HG03457 (cell line): ENCODE data around the gene YOD1.

Source experiments
- ATAC-seq: cut with Tn5 transposase; IDR thresholded peaks from one replicate; pipeline ENCODE4 v1.9.1; 2021; ENCODE audit warnings: moderate number of reproducible peaks; ENCODE audit not compliant: unreplicated experiment

YOD1 gene

DNA sequence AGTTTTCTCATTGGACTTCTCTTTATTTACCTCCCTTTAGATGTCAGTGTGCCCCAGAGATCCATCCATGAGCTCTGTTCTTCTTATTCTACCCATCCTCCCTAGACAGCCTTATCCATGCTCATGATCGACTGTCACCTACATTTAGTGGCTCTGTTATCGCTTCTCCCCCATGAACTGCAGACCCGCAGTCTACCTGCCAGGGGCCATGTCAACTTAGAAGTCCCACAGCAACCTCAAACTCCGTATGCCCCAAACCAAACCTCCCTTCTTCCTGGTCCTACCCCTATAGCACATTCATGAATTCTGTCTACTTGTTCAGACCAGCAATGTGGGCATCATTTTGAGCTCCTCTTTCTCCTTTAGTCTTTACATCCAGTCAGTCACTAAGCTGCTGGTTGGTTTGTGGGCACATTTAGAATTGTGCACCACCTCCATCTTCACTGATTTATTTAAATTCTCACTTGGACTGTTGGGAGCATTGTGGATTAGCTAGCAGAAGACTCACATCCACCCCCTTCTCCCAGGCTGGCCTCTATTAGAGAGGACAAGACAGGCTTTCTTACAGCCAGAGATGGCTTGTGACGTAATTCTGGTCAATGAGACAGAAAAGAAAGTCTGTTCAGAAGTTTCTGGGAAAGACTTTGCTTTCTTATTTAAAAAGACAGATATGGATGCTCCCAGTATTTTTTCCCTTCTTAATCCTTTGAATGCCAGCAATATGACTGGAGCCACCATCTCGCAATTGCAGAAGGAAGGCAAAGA, 37.5 kb downstream of the YOD1 start:
- no peak for ATAC-seq

GRCh38 chr1:207010726-207011125, 40.3 kb downstream of the YOD1 start:
- no peak for ATAC-seq

DNA sequence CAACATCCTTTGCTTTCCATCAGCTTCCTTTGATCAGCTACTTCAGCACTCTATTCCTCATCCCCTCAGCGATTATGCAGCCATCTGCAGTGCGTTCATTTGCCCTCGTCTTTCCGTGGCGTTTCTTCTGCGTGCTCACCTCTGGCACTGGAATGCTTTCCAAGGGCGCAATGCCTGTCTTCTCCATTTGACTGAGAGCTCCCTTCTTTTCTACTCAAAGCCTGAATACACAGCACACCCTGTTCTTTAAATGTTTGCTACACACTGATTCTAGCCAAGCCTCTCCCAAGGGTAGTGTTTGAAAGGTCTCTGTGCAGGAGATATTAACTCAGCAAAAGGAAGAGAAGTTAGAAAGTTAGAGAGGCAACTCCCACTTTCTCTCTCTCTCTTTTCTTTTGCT, 41.1 kb downstream of the YOD1 start:
- no peak for ATAC-seq

DNA sequence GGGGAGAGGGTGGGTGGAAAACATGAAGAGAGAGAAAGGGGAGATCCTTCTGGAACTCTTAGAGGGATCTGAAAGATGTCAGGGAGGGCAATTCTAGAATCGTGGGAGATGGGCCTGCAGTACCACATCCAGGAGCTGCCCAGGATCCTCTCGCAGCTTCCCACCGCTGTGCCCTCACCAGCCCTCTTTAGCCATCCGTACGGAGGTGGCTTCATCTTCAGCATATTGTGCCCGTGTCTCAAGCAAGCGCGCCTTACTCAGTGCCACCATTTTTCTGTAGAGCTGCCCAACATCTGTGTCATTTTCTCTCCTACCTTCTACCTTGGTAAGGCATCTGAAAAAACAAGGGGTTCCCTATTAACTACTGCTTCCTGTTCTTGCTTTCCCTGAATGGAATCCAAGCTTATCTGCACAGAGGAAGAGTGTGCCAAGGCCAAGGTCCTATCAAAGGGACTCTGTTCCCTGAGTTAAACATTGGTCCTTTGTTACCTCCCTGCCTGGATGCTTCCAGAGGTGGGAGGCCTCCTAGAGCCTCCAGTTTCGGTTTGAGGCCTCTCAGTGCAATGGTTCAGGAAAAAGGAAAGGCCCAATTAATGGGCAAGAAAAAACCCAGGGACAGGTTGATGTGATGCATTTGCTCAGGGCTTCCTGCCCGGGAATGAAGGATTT, 41.7 kb downstream of the YOD1 start:
- ATAC-seq: no peak

DNA sequence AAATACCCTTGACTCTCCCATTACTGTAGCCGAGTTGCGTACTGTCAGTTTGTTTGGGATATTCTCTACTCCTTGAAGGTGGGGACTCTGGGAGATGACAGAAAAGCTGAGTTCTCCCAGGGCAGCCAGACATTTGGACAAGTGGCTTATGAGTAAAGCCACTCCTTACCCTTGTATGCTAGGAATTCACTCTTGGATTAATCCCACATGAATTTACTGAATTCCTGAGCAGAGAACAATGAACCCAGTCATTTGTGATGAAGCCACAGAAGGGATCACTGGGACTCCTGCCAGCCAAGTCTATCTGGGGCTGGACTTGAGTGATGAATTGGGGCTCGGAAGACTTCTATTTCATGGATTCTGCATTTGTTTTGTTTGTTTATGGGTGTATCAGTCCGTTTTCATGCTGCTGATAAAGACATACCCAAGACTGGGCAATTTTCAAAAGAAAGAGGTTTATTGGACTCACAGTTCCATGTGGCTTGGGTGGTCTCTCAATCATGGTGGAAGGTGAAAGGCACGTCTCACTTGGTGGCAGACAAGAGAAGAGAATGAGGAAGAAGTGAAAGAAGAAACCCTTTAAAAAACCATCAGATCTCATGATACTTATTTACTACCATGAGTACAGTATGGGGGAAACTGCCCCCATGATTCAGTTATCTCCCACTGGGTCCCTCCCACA, 43.5 kb downstream of the YOD1 start:
- ATAC-seq: no peak

GRCh38 chr1:207006914-207007313, 44.1 kb downstream of the YOD1 start:
- ATAC-seq: no peak

- no peak for ATAC-seq
These were observed 44.9 kb downstream of the YOD1 start for GRCh38 chr1:207006083-207006482.

DNA sequence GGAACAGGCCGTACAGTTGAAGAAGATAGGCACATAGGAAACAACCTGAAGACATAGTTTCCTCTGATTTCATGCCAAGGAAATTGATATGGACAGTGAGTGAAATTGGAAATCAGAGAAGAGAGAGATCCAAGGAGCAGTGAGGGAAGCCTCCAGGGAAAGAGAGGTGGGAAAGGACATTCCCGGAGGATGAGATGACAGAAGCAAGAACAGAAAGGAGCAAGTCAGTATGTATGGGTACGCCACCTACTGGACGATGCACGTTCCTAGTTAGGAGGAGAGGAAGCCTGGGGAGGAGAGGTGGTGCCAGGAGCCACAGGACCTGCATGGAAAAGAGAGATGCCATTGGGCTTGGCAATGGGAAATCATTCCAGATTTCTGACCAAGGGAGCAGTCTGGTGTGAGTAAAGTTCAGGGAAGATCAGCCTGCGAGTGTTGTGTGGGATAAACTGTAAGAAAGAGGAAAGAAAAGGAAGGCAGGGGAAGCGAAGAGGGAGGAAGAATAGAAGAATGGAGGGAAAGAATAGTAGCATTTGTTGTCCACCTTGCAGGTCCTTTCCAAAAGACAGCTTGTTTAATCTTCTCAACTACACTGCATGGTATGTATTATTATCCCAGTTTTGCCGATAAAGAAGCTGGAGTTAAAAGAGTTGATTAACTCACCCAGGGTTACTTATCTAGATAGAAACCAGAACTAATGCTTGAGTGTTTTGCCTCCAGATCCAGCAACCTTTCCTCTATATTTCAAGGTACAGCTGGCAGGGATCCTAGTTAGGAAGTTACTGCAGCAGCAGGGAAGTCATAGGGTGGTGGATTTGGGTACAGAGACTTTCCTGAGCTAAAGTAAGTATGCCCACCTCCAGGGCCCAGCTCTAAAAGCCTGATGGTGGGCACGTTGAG, 45.8 kb downstream of the YOD1 start:
- no peak for ATAC-seq

- no peak for ATAC-seq
These were observed 47.8 kb downstream of the YOD1 start for GRCh38 chr1:207003210-207003609.

GRCh38 chr1:207002724-207003146, 48.3 kb downstream of the YOD1 start:
- no peak for ATAC-seq

- ATAC-seq: no peak
These were observed 49.3 kb downstream of the YOD1 start for GRCh38 chr1:207001492-207002245.

DNA sequence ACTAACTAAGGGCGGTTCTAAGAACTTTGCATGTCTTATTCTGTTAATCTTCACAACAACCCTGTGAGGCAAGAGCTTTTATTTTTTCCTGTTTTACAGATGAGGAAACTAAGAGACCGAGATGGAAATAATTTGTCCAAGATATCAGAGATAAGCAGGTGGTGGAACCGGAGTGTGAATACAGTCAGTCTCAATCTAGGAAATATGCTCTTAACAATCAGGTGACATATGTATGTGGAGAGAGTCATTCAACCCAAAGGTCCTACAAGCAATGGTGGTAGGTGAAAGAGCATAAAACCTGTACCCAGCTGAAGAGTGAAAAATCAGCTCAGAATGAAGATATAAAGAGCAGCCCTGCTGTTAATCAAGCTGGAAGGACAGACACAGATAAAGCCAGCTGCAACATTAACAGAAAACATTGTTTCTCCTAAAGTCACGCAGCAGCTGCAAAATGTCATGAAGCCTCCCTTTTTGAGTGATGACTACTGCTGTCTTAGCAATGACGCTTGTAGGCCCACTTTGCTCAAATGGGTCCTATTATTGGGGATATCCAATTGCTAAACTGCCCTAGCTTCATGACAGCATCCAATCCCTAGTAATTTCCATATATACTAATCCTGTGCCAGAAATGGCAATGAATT, 50.2 kb downstream of the YOD1 start:
- no peak for ATAC-seq

DNA sequence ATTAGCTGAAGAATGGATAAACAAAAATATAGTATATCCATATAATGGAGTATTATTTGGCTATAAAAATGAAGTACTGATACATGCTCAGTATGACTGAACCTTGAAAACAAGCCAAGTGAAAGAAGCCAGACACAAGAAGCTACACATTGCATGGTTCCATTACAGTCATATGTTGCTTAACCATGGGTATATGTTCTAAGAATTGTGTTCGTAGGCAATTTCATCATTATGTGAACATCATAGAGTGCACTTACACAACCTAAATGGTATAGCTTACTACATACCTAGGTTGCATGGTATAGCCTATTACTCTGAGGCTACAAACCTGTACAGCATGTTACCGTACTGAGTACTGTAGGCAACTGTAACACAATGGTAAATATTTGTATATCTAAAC, 52.2 kb downstream of the YOD1 start:
- ATAC-seq: no peak
